Glomerular visceral epithelial cell (primary cell): Measurements from ENCODE around the gene PCSK6.
"Not testable (repeated sequence)": the region's sequence is repeated elsewhere in the genome, so short reads cannot be mapped to it uniquely, and the experiment has no call there.

Source experiments
- DNase-seq: peaks from one replicate; pipeline ENCODE4 v3.0.0-alpha.2; 2016; ENCODE audit errors: extremely low spot score

Gene PCSK6

DNA sequence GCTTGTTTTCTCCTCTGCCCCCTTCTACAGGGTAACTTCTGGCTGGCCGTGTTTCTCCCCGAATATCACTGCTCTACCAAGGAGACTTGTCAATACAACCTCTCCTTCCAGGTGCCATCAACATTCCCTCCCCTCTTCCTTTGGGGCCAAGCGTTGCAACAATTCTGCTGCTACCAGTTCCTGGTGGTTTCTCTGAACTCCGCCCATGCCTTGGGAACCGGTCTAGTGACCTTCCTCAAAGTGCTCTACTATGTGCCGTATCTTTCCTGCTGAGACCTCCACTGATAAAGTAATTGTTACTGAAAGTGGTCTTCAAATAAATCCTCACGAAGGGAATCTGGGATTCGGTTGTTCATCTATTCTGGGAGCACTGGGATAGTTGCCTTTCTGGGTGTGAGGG, 26.2 kb downstream of the PCSK6 start:
- DNase-seq, result no peak

DNA sequence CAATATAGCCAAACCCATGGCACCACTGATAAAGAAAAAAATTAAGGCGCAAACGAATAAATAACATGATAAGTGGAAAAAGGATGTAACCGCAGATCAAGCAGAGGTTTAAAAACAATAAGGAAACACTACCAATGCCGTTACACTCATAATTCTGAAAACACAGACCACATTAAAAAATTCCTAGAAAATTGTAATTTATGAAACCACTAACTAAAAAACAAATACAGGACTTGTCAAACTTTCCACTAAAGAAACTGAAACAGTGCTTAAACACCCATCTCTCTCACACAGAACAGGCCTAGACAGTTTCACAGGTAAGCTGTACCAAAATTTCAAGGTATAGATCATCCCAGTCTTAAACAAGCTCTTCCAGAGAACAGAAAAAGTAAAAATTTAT, 28.4 kb downstream of the PCSK6 start:
- no peak for DNase-seq

DNA sequence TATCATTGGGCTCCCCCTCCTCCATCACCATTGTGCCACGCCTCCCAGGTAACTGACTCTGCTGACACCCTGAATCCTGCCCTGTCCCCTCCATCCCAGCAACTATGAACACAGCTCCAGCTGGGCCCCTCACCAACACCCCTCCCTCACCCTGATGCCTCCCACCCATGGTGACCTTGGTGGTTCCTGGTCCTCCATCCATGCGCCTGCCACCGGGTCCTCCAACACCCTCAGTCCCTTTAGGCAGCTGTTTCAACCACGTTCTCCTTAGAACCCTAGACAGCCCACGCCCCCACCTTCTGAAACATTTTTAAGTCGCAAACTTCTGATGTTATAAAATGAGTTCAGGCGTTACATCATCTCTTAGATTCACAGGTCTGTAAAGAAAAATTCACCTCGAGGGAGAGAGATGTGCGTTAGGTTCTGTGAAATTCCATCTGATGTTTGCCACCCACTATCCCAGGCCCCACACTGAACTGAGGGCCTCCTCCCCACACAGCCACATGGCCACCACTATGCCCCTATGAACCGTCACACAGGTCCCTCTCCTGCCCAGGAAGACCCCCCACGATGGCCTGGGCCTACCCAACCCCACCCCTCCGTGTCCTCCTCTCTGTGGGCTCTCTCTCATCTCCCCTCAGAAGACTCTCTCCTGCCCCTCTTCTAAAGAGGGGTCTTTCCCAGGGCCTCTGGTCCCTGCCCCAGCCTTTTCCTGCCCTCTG, 29.8 kb downstream of the PCSK6 start:
- no peak for DNase-seq

DNA sequence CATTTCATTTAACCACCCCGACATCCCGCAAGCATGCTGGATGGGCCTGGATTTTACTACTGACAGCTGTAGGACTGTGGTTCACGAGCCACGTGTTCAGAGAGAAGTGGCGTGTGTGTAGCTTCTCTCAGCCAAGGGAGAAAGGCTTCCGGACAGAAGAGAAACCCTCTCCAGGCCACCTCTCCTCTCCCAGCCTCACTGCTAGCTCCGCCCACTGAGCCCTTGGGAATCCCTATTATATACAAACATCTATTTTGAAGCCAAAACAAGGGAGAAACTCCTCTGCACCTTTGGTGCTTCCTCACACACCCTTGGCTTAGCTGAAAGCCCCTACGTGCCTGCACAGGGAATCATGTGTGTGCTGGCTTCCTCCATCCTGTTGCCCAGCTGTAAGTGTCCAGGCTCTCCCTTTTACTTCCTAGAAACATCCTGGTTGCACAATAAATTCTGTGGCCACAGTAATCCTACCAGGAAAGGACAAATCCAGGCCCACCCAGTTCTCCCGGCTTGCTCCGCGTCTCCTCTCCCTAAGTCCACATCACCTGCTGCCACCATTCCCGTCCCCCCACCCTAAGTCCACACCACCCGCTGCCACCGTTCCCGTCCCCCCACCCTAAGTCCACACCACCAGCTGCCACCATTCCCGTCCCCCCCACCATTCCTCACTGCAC, 30.5 kb downstream of the PCSK6 start:
- no peak for DNase-seq

DNA sequence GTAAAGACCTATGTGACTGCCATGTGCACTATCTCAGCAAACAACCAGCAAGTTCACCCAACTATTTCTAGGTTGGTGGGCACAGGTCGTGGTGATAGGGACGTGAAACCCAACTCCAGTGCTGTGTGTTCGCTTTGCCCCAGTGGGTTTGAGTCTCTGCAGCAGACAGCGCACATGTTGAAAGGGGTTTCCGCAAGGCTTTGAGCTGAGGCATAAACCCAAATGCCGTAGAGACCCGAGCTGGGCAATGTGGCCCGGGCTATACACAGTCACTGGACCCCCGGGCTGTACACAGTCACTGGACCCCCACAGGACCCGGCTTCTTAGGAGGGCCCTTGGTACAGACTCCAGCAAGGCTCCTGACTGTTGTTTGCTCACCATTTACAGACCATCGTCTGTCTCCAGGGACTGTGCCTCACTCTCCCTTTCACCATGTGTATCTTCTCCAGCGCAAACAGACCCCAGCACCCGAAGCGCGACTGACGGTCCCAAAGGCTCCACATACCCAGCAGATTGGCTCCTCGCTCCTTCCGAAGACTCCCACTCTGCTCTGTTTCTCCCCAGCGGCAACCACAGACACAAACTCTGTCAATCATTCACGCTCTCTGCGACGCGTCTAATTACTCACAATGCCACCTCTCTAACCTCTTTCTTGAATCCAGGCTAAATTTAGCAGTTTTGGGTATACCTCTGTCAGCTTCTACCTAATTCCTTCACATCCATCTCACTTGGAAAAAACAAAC, 31.2 kb downstream of the PCSK6 start:
- DNase-seq, result no peak

DNA sequence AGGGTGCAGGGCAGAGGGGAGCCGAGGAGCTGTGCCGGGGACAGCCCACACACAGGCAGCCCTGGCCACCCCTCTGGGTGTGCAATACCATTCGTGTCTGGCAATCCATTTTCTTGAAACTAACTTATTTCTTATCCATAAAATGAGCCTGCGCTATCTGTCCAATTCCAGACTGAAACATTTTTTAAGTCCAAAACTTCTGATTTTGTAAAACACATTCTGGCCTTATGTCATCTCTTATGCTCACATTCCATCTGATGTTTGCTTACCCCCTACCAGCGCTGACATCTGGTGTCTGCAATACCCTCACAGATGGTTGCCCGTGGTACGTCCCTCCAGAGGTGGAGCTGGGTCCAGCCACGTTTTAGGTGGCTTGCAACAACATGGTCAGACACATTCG, 31.8 kb downstream of the PCSK6 start:
- no peak for DNase-seq

DNA sequence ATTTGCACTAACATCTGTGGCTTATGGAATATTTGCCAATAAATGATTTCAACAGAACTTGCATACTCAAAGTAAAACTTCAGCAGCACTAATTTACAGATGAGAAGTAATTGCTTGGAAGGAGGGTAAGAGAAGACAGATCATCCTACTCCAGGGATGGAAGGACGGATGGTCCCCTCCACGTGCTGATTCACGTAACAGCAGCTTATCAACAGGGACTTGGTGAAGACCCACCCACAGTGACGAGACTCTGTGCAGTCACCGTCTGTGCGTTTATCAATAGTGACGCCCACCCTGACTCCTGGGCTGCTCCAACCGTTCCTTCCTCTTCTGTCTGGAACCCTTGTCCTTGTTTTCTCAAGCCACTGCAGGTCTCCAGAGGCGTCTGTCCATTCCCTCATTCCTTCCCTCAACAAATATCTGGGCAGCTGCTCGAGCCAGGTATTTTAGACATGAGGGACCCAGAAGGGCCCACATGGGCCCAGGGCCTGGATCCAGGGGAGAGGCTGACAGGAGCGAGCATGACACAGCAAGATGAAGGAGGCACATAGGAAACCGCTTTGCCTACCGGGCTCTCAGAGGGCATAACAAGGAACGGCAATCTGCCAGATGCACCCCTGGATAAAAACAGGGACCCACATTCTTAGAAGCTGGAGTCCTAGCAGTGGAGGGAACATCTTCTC, 33.3 kb downstream of the PCSK6 start:
- no peak for DNase-seq

DNA sequence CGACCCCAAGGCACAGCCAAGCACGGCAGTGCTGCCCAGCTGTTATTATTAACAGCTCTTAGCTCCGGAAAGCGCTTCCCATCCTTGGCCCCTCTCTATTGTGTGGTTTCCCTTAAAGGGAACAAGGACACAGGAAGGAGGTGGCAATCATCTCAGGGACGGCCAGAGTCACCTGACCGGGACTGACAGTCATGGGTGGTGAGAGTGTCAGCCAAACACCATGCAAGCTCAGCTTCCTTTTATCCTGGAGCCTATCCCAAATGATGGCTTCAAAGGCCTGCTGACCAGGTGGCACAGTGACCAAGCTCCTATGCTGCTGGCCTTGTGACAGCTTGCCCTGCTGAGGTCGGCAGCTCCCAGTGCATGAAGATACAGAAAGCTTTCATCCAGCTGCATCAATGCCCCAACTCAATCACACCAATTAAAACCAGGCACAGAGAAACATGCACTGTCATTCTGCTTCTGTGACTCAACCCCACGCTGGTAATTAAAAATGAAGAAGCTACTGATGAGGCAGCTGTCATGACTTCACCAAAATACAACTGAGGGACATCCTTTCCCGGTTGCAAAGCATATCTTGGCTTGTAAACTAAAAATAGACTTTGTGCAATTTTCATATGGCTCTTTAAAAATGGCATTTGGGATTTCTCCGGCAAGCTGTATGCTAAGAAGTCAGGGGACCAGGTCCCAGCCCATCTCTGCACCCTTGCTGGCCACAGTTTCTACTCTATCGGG, 34.0 kb downstream of the PCSK6 start:
- DNase-seq, result no peak

DNA sequence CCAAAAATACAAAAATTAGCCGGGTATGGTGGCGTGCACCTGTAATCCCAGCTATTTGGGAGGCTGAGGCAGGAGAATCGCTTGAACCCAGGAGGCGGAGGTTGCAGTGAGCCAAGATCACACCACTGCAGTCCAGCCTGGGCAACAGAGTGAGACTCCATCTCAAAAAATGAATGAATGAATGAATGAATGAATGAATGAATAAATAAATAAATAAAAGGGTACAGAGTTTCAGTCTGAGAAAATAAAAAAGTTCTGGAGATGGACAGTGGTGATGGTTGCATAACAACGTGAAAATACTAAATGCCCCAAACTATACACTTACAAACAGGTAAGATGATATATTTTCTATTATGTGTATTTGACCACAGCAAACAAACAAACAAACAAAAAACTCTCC, 34.7 kb downstream of the PCSK6 start:
- not testable (repeated sequence) for DNase-seq

DNA sequence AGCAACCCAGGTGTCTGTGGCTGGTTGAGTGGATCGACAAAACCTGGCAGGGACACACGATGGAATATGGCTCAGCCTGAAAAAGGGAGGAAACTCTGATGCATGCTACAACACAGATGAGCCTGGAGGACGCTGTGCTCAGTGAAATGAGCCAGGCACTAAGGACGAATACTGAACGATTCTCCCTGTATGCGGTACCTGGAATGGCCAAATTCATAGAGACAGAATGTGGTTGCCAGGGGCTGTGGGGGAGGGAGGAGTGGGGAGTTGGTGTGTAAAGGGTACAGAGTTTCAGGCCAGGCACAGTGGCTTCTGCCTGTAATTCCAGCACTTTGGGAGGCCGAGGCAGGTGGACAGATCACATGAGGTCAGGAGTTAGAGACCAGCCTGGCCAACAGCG, 35.1 kb downstream of the PCSK6 start:
- DNase-seq, result no peak

DNA sequence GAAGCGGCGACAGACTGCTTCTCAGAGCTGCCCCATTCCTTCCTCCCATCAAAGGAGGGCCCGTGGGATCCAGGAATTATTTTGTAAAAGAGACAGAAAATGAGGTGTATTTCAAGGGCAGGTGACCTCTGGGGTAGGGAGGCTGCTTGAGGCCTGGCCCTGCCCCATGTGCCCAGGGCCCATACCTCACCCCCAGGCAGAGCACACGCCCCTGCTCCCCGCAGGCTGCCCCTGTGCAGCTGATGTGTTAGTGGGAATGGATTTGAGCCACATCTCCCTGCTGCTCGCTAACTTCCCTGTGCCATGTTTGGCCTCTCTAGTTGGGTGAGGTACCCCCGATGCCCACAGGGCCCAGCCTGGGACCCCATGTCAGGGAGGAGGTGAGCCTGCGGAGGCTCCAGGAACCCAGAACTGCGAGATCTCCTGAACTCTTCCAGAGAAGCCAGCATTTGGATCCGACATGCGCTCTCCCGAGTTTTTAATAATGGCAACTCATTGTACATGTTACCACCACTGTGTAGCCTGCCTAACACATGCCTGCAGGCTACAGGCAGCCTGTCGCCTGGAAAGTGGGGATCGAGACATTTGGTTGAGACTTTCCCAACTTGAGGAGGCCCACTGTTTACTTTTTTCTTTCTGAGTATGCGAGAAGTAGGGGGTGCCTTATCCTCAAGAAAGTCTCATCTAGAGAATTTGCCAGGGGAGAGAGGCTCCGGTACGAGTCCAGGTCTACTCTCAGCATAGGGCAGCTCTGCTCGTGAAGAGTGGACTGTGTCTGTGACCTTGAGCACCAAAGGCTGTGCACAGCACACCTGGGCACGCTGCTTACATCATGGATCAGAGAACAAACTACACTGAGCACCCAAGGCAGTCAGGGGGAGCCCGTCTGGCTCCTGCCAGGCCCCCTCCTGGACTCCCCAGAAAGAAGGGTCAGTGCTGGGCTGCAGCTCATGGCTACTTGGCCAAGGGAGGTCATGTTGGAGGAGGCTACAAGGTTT, 36.1 kb downstream of the PCSK6 start:
- DNase-seq, result no peak

DNA sequence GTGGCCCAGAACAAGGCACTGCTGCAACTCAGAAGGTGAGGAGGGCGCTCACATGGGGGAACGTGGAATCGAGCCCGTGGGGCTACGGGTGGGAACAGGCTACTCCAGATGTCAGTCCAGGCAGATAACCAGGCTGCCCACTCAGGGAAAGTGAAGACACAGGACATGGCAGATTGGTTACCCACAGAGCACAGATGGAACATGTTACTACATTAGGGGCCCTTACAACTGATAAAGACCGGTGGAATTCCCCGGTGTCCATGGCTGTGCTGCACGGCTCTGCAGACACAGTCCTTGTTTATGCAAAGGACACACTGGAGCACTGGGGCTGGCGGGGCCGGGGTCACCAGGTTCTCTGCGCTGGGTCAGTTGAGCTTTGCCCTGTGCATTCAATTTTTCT, 36.9 kb downstream of the PCSK6 start:
- DNase-seq, result no peak

DNA sequence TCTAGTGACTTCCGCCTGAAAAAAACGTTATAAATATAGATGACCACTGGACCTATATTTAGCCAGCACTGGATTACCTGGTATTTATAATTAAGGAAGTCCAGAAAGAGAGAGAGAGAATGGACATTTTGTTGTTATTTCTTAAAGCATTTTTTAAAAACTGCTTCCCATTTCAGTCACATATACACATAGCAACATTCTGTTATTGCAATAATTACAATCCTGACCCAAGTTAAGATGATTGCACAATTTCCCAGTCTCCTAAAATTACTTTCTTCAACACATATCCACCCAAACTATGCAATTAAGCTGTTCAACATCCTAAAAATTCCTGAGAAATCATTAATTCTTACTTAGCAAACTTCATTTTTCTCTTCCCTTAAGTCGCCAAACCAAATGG, 37.7 kb downstream of the PCSK6 start:
- DNase-seq, result no peak

DNA sequence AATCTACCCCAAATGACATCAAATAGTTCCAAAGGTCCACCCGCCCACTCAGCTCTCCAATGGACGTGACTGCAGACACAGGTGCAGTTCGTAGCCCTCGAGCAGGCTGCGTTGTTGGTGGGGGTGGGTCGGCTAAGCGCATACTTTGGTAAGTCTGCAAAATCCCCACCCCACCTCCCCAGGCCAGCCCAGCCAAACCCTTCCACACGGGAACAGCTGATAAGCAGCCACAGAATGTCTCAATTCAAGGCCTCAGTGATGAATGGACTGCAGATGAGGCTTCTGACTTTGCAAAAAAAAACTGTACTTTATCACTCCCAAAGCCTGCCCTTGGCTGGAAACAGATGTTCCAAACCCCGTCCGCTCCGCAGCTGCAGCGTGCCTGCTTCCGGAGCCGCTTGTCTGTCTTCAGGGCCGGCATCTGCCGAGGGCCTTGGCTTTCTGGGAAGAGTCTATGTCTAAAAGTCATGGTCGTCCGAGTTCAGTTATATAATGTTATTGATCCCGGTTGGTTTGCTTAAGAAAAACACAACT, 38.2 kb downstream of the PCSK6 start:
- no peak for DNase-seq

DNA sequence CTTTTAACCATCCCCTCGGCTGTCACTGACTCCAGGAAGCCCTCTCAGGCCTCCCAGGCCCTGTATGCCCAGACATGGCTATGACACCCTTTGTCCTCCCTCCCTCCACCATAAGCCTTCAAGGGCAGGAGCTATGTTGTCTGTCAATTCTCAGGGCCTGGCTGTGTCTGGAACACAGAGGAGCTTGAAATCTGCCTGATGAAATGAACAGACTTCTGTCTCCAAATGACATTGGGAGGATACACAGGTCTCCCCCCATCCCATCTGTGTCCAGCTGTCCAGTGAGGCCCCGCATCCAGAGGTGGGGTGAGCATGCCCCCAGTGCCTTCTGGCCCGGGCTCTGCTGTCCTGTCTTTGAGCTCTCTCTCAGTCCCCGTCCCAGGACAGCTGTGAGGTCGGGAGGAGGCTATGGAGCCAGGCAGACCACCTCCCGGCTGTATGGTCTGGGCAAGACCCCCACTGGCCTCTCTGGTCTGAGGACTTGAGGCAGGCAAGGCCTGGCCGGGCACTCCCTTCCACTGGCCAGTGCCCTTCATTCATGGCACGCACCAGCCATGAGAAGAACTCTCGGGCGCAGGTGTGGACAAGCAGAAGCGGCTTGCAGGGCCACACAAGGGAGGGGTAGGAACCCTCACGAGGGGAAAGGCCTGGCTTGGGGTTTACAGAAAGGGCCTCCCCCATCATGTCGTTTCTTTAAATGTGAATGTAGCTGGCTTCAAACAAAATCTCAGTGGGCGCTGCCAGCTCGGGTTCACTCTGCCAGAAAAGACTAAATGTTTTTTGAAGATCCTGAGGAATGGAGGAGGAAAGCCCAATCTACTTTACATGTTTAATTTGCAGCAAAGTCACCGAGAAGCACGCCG, 38.9 kb downstream of the PCSK6 start:
- no peak for DNase-seq

DNA sequence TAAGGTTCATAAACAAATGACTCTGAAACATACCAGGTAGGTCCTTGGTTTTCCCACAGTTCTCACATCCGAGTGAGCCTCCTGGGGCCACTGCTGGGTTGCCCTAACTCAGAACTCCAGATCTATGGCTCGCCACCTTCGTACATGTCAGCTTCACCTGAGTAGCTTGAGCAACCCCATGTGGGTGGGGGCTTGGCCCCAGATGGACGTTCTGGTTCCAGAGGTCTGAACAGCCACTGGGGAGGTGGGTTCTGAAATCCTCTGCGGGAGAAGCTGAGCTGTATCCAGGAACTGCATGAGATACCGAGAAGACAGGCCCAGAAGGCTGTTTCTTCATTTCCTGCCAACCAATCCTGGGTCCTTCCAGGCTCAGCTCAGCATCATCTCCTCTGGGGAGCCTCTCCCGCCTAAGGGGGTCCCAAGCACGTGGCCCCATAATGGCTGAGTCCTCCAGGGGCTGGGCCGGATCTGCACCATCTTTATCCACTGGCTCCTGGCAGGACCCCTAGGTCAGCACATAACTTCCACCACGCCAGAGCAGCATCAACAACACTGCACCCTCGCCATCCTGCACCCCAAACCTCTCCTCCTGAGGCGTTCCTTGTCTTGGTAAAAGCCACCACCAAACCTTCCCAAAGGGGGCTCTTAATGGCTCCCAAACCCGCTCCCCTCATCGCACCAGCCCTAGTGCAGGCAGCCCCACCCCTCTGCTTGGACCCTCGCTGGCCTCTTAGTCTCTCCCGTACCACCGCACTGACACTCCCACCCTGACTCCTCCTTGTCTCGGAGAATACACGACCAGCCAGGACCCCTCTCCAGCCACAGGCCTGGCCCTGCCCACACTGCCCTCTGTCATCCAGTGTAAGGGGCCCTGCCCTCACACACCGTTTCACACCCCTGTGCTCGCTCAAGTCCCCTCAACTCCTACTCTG, 39.8 kb downstream of the PCSK6 start:
- no peak for DNase-seq

DNA sequence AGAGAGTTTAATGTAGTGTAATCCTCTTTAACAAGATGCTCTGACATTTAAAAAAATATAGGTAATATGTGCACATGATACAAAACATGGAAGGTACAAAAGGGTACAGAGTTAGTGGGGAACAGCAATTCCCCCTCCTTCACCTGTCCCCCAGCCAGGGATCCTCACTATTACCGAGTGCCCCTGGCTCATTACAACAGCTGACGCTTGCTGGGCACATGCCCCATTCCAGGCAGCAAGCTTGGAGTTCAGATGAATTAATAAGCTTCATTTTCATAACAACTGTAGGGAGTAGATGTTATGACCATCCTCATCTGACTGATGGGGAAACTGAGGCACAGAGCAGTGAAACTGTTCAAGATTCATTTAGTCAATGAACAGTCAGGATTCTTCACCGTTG, 41.2 kb downstream of the PCSK6 start:
- no peak for DNase-seq

DNA sequence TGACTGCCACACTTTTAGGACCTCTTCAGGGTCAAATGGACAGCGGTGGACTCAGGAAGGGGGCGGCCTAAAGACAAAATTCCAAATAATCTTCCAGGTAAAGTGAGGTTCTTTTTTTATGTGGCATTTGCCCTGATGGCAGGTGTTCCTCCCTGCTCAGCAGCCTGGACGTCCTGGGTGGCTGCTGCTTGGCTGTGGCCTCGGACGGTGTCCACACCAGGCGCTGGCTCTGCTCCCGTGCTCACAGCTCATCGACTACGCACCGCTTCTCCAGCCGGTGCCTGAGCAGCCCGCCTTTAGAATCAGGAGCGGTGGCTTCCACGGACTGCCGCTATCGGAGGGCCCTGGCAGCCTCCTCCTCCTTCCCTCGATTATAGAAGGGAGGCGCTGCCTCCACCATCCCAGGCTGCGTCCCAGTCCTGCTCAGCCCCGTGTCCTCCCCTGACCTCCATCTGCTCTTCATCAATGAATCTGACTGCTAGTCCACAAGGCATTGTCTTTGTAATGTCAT, 41.9 kb downstream of the PCSK6 start:
- DNase-seq, result no peak
